ENCODE measurements around the gene B4GAT1. TPM values are rescaled to one million over a fixed set of nuclear protein-coding genes. Genes with fewer than 3 reads are reported as not detected.
A peak's percentile ranks its signal among the peaks of the same experiment; 100 is the strongest.

Gene B4GAT1
- total and polyA plus RNA-seq, 2 of the 13 experiments (the other 11 are each of a cell fraction or from before 2014, with no cell fraction given) = 40.4 to 109 TPM

- TF ChIP-seq, protein P1, sequence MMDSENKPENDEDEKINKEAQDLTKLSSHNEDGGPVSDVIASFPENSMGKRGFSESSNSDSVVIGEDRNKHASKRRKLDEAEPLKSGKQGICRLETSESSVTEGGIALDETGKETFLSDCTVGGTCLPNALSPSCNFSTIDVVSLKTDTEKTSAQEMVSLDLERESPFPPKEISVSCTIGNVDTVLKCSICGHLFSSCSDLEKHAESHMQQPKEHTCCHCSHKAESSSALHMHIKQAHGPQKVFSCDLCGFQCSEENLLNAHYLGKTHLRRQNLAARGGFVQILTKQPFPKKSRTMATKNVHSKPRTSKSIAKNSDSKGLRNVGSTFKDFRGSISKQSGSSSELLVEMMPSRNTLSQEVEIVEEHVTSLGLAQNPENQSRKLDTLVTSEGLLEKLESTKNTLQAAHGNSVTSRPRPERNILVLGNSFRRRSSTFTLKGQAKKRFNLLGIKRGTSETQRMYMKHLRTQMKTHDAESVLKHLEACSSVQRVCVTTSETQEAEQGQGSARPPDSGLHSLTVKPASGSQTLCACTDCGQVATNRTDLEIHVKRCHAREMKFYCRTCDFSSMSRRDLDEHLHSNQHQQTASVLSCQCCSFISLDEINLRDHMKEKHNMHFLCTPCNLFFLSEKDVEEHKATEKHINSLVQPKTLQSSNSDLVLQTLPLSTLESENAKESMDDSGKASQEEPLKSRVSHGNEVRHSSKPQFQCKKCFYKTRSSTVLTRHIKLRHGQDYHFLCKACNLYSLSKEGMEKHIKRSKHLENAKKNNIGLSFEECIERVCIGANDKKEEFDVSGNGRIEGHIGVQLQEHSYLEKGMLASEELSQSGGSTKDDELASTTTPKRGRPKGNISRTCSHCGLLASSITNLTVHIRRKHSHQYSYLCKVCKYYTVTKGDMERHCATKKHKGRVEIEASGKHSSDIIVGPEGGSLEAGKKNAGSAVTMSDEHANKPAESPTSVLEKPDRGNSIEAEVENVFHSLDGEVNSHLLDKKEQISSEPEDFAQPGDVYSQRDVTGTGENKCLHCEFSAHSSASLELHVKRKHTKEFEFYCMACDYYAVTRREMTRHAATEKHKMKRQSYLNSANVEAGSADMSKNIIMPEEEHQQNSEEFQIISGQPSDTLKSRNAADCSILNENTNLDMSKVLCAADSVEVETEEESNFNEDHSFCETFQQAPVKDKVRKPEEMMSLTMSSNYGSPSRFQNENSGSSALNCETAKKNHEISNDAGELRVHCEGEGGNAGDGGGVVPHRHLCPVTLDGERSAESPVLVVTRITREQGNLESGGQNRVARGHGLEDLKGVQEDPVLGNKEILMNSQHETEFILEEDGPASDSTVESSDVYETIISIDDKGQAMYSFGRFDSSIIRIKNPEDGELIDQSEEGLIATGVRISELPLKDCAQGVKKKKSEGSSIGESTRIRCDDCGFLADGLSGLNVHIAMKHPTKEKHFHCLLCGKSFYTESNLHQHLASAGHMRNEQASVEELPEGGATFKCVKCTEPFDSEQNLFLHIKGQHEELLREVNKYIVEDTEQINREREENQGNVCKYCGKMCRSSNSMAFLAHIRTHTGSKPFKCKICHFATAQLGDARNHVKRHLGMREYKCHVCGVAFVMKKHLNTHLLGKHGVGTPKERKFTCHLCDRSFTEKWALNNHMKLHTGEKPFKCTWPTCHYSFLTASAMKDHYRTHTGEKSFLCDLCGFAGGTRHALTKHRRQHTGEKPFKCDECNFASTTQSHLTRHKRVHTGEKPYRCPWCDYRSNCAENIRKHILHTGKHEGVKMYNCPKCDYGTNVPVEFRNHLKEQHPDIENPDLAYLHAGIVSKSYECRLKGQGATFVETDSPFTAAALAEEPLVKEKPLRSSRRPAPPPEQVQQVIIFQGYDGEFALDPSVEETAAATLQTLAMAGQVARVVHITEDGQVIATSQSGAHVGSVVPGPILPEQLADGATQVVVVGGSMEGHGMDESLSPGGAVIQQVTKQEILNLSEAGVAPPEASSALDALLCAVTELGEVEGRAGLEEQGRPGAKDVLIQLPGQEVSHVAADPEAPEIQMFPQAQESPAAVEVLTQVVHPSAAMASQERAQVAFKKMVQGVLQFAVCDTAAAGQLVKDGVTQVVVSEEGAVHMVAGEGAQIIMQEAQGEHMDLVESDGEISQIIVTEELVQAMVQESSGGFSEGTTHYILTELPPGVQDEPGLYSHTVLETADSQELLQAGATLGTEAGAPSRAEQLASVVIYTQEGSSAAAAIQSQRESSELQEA (CRISPR knock-in tag; IDR thresholded peaks at IDR 0.05; ENCODE audit: not compliant biosample characterization) = no peak
- TF ChIP-seq ZKSCAN5 (CRISPR knock-in tag; IDR thresholded peaks at IDR 0.05) = no peak
- TF ChIP-seq GABPA (IDR thresholded peaks at IDR 0.05; ENCODE audit: low read depth, low read length) = no peak
- TF ChIP-seq GABPA (CRISPR knock-in tag; IDR thresholded peaks at IDR 0.05; ENCODE audit: low read depth) = no peak
- 0 out of 2 replicates have a peak, but pooled peaks have one; percentile 55 for TF ChIP-seq ZC3H13 (CRISPR knock-in tag; IDR thresholded peaks at IDR 0.05)
- TF ChIP-seq ZGPAT (CRISPR knock-in tag; IDR thresholded peaks at IDR 0.05) = peak; percentile 61
- no peak for TF ChIP-seq NR2F1 (CRISPR knock-in tag; IDR thresholded peaks at IDR 0.05)
- TF ChIP-seq, protein P2, sequence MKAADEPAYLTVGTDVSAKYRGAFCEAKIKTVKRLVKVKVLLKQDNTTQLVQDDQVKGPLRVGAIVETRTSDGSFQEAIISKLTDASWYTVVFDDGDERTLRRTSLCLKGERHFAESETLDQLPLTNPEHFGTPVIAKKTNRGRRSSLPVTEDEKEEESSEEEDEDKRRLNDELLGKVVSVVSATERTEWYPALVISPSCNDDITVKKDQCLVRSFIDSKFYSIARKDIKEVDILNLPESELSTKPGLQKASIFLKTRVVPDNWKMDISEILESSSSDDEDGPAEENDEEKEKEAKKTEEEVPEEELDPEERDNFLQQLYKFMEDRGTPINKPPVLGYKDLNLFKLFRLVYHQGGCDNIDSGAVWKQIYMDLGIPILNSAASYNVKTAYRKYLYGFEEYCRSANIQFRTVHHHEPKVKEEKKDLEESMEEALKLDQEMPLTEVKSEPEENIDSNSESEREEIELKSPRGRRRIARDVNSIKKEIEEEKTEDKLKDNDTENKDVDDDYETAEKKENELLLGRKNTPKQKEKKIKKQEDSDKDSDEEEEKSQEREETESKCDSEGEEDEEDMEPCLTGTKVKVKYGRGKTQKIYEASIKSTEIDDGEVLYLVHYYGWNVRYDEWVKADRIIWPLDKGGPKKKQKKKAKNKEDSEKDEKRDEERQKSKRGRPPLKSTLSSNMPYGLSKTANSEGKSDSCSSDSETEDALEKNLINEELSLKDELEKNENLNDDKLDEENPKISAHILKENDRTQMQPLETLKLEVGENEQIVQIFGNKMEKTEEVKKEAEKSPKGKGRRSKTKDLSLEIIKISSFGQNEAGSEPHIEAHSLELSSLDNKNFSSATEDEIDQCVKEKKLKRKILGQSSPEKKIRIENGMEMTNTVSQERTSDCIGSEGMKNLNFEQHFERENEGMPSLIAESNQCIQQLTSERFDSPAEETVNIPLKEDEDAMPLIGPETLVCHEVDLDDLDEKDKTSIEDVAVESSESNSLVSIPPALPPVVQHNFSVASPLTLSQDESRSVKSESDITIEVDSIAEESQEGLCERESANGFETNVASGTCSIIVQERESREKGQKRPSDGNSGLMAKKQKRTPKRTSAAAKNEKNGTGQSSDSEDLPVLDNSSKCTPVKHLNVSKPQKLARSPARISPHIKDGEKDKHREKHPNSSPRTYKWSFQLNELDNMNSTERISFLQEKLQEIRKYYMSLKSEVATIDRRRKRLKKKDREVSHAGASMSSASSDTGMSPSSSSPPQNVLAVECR (CRISPR knock-in tag; IDR thresholded peaks at IDR 0.05; ENCODE audit: borderline replicate concordance) = peak; percentile 45; the same call in 1 of the 2 replicates
- TF ChIP-seq, protein P3, sequence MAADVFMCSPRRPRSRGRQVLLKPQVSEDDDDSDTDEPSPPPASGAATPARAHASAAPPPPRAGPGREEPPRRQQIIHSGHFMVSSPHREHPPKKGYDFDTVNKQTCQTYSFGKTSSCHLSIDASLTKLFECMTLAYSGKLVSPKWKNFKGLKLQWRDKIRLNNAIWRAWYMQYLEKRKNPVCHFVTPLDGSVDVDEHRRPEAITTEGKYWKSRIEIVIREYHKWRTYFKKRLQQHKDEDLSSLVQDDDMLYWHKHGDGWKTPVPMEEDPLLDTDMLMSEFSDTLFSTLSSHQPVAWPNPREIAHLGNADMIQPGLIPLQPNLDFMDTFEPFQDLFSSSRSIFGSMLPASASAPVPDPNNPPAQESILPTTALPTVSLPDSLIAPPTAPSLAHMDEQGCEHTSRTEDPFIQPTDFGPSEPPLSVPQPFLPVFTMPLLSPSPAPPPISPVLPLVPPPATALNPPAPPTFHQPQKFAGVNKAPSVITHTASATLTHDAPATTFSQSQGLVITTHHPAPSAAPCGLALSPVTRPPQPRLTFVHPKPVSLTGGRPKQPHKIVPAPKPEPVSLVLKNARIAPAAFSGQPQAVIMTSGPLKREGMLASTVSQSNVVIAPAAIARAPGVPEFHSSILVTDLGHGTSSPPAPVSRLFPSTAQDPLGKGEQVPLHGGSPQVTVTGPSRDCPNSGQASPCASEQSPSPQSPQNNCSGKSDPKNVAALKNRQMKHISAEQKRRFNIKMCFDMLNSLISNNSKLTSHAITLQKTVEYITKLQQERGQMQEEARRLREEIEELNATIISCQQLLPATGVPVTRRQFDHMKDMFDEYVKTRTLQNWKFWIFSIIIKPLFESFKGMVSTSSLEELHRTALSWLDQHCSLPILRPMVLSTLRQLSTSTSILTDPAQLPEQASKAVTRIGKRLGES (CRISPR knock-in tag; IDR thresholded peaks at IDR 0.05; ENCODE audit: borderline replicate concordance) = no peak
Observed at GRCh38 chr11:66313321-66314185, 33.9 kb downstream of the B4GAT1 start (continued).
